Naive thymus-derived CD8-positive, alpha-beta T cell (primary cell): ENCODE data around the gene PDCD1LG2. TPM values are rescaled to one million over a fixed set of nuclear protein-coding genes. Genes with fewer than 3 reads are reported as not detected.
"Not testable (repeated sequence)": the region's sequence is repeated elsewhere in the genome, so short reads cannot be mapped to it uniquely, and the experiment has no call there.

Experiments
- ATAC-seq, 2 donors: fragments of 150-1000 bp; cut with Tn5 transposase in 1 of 2; sonication (Bioruptor Pico), chemical (Tn5 transposase) in 1 of 2; 1 replicate in 1 of 2; 2 replicates in 1 of 2; pipeline ENCODE4 v1.10.0; 2021; ENCODE audit warnings: mild to moderate bottlenecking in 2 of 2, moderate library complexity in 2 of 2
- POLR2A ChIA-PET: fragments of 350-600 bp; sonication (Branson Sonifier 250); formaldehyde crosslinking; loops from one replicate; lab custom pipeline; 2021; ENCODE audit warnings: antibody characterized with exemption; lab: Charles Lee
- DNase-seq, 10 donors: peaks; one replicate each; pipeline versions ENCODE4 v3.0.0 to v3.0.0-alpha.2; 2020 to 2022
- H3K27ac Mint-ChIP-seq, 10 donors: one replicate each; pipeline ENCODE4 v1.8.0; 2020 to 2022; ENCODE audit warnings: mild to moderate bottlenecking in 10 of 10, mixed read lengths in 10 of 10, moderate library complexity in 4 of 10, inconsistent platforms in 1 of 10
- H3K27me3 Mint-ChIP-seq, 5 donors: one replicate each; pipeline ENCODE4 v1.8.0; 2021 to 2022; ENCODE audit warnings: mixed read lengths in 5 of 5
- H3K36me3 Mint-ChIP-seq, 3 donors: one replicate each; pipeline ENCODE4 v1.8.0; 2020 to 2022; ENCODE audit warnings: mixed read lengths in 3 of 3, mild to moderate bottlenecking in 2 of 3, inconsistent platforms in 1 of 3
- H3K4me1 Mint-ChIP-seq, 4 donors: one replicate each; pipeline ENCODE4 v1.8.0; 2021 to 2022; ENCODE audit warnings: mixed read lengths in 4 of 4
- H3K4me3 Mint-ChIP-seq, 10 donors: one replicate each; pipeline ENCODE4 v1.8.0; 2020 to 2022; ENCODE audit warnings: mild to moderate bottlenecking in 10 of 10, mixed read lengths in 10 of 10, moderate library complexity in 6 of 10, inconsistent platforms in 1 of 10
- H3K9me3 Mint-ChIP-seq, 9 donors: one replicate each; pipeline ENCODE4 v1.8.0; 2020 to 2022; ENCODE audit warnings: mixed read lengths in 9 of 9, mild to moderate bottlenecking in 3 of 9, inconsistent platforms in 1 of 9, moderate library complexity in 1 of 9
- polyA plus RNA-seq, 3 donors: library from polyadenylated mRNA; unstranded; fragments of 300-500 nt; fragmentation: Illumina TruSeq; gene quantifications; one replicate each; pipeline ENCODE4 v1.2.3, GENCODE V29; 2021
- total RNA-seq, 8 experiments: library from RNA in 2 of 8; stranded (reverse) in 2 of 8; gene quantifications; one replicate each; pipeline ENCODE4 v1.2.3 and lab custom pipeline; 2021 to 2026

The PDCD1LG2 gene
- total and polyA plus RNA-seq, 5 experiments from 2014 or later, result not detected

GRCh38 chr9:5482194-5482593 is 28.1 kb upstream of the PDCD1LG2 start:
- ATAC-seq (no peak), DNase-seq (no peak)
- peaks cover 0 to 2% (median 0%) of the 10 kb centered on the region in 9 donors for H3K9me3 Mint-ChIP-seq
- no peaks in the 10 kb centered on the region for H3K36me3 Mint-ChIP-seq
- no peak overlapping the region for H3K4me3 Mint-ChIP-seq
- no peaks in the 10 kb centered on the region for H3K27me3 Mint-ChIP-seq
- no peak overlapping the region for H3K27ac Mint-ChIP-seq
- H3K4me1 Mint-ChIP-seq, result no peaks in the 10 kb centered on the region
- POLR2A ChIA-PET, result no interaction called here

- no peaks in the 10 kb centered on the region for H3K4me1 Mint-ChIP-seq
- no peaks in the 10 kb centered on the region for H3K36me3 Mint-ChIP-seq
- POLR2A ChIA-PET, result no interaction called here
- ATAC-seq, result no peak
- H3K27me3 Mint-ChIP-seq, result no peaks in the 10 kb centered on the region
- no peak overlapping the region for H3K27ac Mint-ChIP-seq
- DNase-seq, result no peak
- no peak overlapping the region for H3K4me3 Mint-ChIP-seq
- H3K9me3 Mint-ChIP-seq, result peaks cover 0 to 2% (median 0%) of the 10 kb centered on the region in 9 donors
Observed at GRCh38 chr9:5483306-5483705, 27.0 kb upstream of the PDCD1LG2 start.

GRCh38 chr9:5485378-5486085 is 24.8 kb upstream of the PDCD1LG2 start:
- Mint-ChIP-seq H3K27me3 (no peaks in the 10 kb centered on the region), H3K27ac (no peak overlapping the region), H3K9me3 (peaks cover 0 to under 1% (median 0%) of the 10 kb centered on the region in 9 donors), H3K4me1 (no peaks in the 10 kb centered on the region), H3K36me3 (no peaks in the 10 kb centered on the region), H3K4me3 (no peak overlapping the region)
- DNase-seq (no peak), ATAC-seq (no peak)
- POLR2A ChIA-PET, result no interaction called here

- Mint-ChIP-seq H3K27ac (no peak overlapping the region), H3K27me3 (no peaks in the 10 kb centered on the region), H3K4me1 (no peaks in the 10 kb centered on the region), H3K4me3 (no peak overlapping the region), H3K9me3 (no peaks in the 10 kb centered on the region), H3K36me3 (no peaks in the 10 kb centered on the region)
- no peak for ATAC-seq
- no peak for DNase-seq
- POLR2A ChIA-PET, result no interaction called here
Observed at GRCh38 chr9:5486988-5487387, 23.3 kb upstream of the PDCD1LG2 start.

GRCh38 chr9:5488221-5489008 is 21.9 kb upstream of the PDCD1LG2 start:
- peaks cover 0 to 2% (median 0%) of the 10 kb centered on the region in 4 donors for H3K4me1 Mint-ChIP-seq
- peak overlapping the region in 2 of 10 donors; percentile 0 to 3 for H3K27ac Mint-ChIP-seq
- H3K36me3 Mint-ChIP-seq, result no peaks in the 10 kb centered on the region
- no peak for ATAC-seq
- H3K27me3 Mint-ChIP-seq, result no peaks in the 10 kb centered on the region
- no peak overlapping the region for H3K4me3 Mint-ChIP-seq
- POLR2A ChIA-PET, result no interaction called here
- H3K9me3 Mint-ChIP-seq, result no peaks in the 10 kb centered on the region
- no peak for DNase-seq

- Mint-ChIP-seq H3K27me3 (no peaks in the 10 kb centered on the region), H3K27ac (no peak overlapping the region), H3K4me1 (peaks cover 0 to 9% (median 2%) of the 10 kb centered on the region in 4 donors), H3K9me3 (peaks cover 0 to 7% (median 0%) of the 10 kb centered on the region in 9 donors), H3K36me3 (no peaks in the 10 kb centered on the region), H3K4me3 (no peak overlapping the region)
- DNase-seq (no peak), ATAC-seq (no peak)
- POLR2A ChIA-PET, result no interaction called here
Observed at GRCh38 chr9:5489630-5490490, 20.5 kb upstream of the PDCD1LG2 start.

- Mint-ChIP-seq H3K36me3 (no peaks in the 10 kb centered on the region), H3K27me3 (no peaks in the 10 kb centered on the region), H3K4me1 (peaks cover 0 to 9% (median 2%) of the 10 kb centered on the region in 4 donors), H3K27ac (peak overlapping the region in 2 of 10 donors; percentile 18 to 32), H3K4me3 (no peak overlapping the region), H3K9me3 (peaks cover 0 to 7% (median 0%) of the 10 kb centered on the region in 9 donors)
- ATAC-seq (no peak), DNase-seq (no peak)
- POLR2A ChIA-PET, result interaction anchor here (0.9 kb wide), 1 partner anchor 107 kb away, joined by 3 read pairs; no protein-coding TSS in a partner anchor
Observed at GRCh38 chr9:5492965-5493678, 17.2 kb upstream of the PDCD1LG2 start.

GRCh38 chr9:5493679-5494511 is 16.4 kb upstream of the PDCD1LG2 start:
- ATAC-seq (no peak), DNase-seq (no peak)
- Mint-ChIP-seq H3K36me3 (no peaks in the 10 kb centered on the region), H3K27ac (peak overlapping the region in 6 of 10 donors; percentile 9 to 62 (median 32)), H3K27me3 (no peaks in the 10 kb centered on the region), H3K4me1 (peaks cover 0 to 9% (median 2%) of the 10 kb centered on the region in 4 donors), H3K4me3 (no peak overlapping the region), H3K9me3 (peaks cover 0 to 7% (median 0%) of the 10 kb centered on the region in 9 donors)
- POLR2A ChIA-PET, result interaction anchor here (0.9 kb wide), 1 partner anchor 106 kb away, joined by 3 read pairs; no protein-coding TSS in a partner anchor

GRCh38 chr9:5494765-5495164 is 15.6 kb upstream of the PDCD1LG2 start:
- DNase-seq, H3K36me3 Mint-ChIP-seq, H3K9me3 Mint-ChIP-seq, POLR2A ChIA-PET, ATAC-seq, H3K27me3 Mint-ChIP-seq, H3K4me3 Mint-ChIP-seq: not testable (repeated sequence)
- peaks cover 2 to 10% (median 3%) of the 10 kb centered on the region in 4 donors for H3K4me1 Mint-ChIP-seq
- peak overlapping the region in 1 of 10 donors; percentile 27 for H3K27ac Mint-ChIP-seq

- Mint-ChIP-seq H3K27me3 (peaks cover 0 to 7% (median 0%) of the 10 kb centered on the region in 5 donors), H3K36me3 (peaks cover 0 to 2% (median 0%) of the 10 kb centered on the region in 3 donors), H3K4me1 (peaks cover 7 to 14% (median 8%) of the 10 kb centered on the region in 4 donors), H3K9me3 (peaks cover 0 to 12% (median 7%) of the 10 kb centered on the region in 9 donors), H3K27ac (no peak overlapping the region), H3K4me3 (no peak overlapping the region)
- DNase-seq (no peak), ATAC-seq (no peak)
- POLR2A ChIA-PET, result interaction anchor here (0.6 kb wide), 1 partner anchor 21 kb away, joined by 3 read pairs; no protein-coding TSS in a partner anchor
Observed at GRCh38 chr9:5499157-5499556, 11.2 kb upstream of the PDCD1LG2 start.

- no peak for ATAC-seq
- DNase-seq, result no peak
- H3K27me3 Mint-ChIP-seq, result peaks cover 0 to 9% (median 0%) of the 10 kb centered on the region in 5 donors
- POLR2A ChIA-PET, result no interaction called here
- no peak overlapping the region for H3K4me3 Mint-ChIP-seq
- H3K36me3 Mint-ChIP-seq, result peaks cover 0 to 5% (median 0%) of the 10 kb centered on the region in 3 donors
- peaks cover 2 to 20% (median 14%) of the 10 kb centered on the region in 9 donors for H3K9me3 Mint-ChIP-seq
- H3K4me1 Mint-ChIP-seq, result peaks cover 9 to 18% (median 13%) of the 10 kb centered on the region in 4 donors
- H3K27ac Mint-ChIP-seq, result peak overlapping the region in 1 of 10 donors; percentile 26
Observed at GRCh38 chr9:5499889-5500398, 10.4 kb upstream of the PDCD1LG2 start.
